ENCODE measurements around the gene NHP2. TPM values are rescaled to one million over a fixed set of nuclear protein-coding genes. Genes with fewer than 3 reads are reported as not detected.

NHP2 gene
- total and polyA plus RNA-seq, 10 of the 15 experiments (the other 5 are each of a cell fraction or from before 2014, with no cell fraction given): 39.2 to 513 (median 198) TPM

DNA sequence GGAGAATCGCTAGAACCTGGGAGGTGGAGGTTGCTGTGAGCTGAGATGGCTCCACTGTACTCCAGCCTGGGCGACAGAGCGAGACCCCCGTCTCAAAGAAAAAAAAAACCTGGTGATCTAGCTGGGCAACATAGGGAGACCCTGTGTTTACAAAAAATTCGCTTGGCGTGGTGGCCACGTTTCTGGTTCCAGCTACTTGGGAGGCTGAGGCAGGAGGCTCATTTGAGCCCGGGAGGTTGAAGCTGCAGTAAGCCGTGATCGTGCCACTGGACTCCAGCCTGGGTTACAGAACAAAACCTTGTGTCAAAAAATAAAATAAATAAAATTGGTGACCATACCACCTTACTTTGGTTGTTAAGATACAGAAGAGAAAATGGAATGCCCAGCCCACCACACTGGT lies 48.9 kb upstream of the NHP2 start (continued):
- TF ChIP-seq, protein P1, sequence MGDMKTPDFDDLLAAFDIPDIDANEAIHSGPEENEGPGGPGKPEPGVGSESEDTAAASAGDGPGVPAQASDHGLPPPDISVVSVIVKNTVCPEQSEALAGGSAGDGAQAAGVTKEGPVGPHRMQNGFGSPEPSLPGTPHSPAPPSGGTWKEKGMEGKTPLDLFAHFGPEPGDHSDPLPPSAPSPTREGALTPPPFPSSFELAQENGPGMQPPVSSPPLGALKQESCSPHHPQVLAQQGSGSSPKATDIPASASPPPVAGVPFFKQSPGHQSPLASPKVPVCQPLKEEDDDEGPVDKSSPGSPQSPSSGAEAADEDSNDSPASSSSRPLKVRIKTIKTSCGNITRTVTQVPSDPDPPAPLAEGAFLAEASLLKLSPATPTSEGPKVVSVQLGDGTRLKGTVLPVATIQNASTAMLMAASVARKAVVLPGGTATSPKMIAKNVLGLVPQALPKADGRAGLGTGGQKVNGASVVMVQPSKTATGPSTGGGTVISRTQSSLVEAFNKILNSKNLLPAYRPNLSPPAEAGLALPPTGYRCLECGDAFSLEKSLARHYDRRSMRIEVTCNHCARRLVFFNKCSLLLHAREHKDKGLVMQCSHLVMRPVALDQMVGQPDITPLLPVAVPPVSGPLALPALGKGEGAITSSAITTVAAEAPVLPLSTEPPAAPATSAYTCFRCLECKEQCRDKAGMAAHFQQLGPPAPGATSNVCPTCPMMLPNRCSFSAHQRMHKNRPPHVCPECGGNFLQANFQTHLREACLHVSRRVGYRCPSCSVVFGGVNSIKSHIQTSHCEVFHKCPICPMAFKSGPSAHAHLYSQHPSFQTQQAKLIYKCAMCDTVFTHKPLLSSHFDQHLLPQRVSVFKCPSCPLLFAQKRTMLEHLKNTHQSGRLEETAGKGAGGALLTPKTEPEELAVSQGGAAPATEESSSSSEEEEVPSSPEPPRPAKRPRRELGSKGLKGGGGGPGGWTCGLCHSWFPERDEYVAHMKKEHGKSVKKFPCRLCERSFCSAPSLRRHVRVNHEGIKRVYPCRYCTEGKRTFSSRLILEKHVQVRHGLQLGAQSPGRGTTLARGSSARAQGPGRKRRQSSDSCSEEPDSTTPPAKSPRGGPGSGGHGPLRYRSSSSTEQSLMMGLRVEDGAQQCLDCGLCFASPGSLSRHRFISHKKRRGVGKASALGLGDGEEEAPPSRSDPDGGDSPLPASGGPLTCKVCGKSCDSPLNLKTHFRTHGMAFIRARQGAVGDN (IDR thresholded peaks at IDR 0.05): no peak
- TF ChIP-seq RBBP5 (conservative IDR thresholded peaks at IDR 0.05): no peak
- TF ChIP-seq ZNF207 (IDR thresholded peaks at IDR 0.05; ENCODE audit: borderline replicate concordance): no peak
- no peak for TF ChIP-seq NBN (IDR thresholded peaks at IDR 0.05)
- no peak for TF ChIP-seq CBX3 (IDR thresholded peaks at IDR 0.05; ENCODE audit: borderline replicate concordance, low read depth)
- no peak for TF ChIP-seq PAX5 (IDR thresholded peaks at IDR 0.05; ENCODE audit: borderline replicate concordance, low read depth, low read length)
- no peak for TF ChIP-seq DPF2 (IDR thresholded peaks at IDR 0.05)
- TF ChIP-seq KLF5 (IDR thresholded peaks at IDR 0.05; ENCODE audit: partially characterized antibody): no peak
- no peak for TF ChIP-seq PAX8 (IDR thresholded peaks at IDR 0.05)
- TF ChIP-seq, protein P2, sequence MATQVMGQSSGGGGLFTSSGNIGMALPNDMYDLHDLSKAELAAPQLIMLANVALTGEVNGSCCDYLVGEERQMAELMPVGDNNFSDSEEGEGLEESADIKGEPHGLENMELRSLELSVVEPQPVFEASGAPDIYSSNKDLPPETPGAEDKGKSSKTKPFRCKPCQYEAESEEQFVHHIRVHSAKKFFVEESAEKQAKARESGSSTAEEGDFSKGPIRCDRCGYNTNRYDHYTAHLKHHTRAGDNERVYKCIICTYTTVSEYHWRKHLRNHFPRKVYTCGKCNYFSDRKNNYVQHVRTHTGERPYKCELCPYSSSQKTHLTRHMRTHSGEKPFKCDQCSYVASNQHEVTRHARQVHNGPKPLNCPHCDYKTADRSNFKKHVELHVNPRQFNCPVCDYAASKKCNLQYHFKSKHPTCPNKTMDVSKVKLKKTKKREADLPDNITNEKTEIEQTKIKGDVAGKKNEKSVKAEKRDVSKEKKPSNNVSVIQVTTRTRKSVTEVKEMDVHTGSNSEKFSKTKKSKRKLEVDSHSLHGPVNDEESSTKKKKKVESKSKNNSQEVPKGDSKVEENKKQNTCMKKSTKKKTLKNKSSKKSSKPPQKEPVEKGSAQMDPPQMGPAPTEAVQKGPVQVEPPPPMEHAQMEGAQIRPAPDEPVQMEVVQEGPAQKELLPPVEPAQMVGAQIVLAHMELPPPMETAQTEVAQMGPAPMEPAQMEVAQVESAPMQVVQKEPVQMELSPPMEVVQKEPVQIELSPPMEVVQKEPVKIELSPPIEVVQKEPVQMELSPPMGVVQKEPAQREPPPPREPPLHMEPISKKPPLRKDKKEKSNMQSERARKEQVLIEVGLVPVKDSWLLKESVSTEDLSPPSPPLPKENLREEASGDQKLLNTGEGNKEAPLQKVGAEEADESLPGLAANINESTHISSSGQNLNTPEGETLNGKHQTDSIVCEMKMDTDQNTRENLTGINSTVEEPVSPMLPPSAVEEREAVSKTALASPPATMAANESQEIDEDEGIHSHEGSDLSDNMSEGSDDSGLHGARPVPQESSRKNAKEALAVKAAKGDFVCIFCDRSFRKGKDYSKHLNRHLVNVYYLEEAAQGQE (IDR thresholded peaks at IDR 0.05; ENCODE audit: low read depth, low read length): no peak
- TF ChIP-seq CHD4 (IDR thresholded peaks at IDR 0.05): no peak
- TF ChIP-seq TCF12 (IDR thresholded peaks at IDR 0.05; ENCODE audit: low read depth, low read length): no peak
